Mesenchymal stem cell (in vitro differentiated cells and primary cell): ENCODE data around the gene TMEM129.
A peak's percentile ranks its signal among the peaks of the same experiment; 100 is the strongest.

Experiments used
- DNase-seq: peaks from one replicate; pipeline ENCODE4 v3.0.0-alpha.2; 2013
- H2AFZ ChIP-seq: one replicate; pipeline ENCODE4 v1.6.1; 2013; ENCODE audit warnings: low read depth, mild to moderate bottlenecking, control low read depth, inconsistent platforms, low read length, moderate library complexity
- H2AK5ac ChIP-seq: 2 replicates; pipeline ENCODE4 v1.6.1; 2013; ENCODE audit warnings: low read length, moderate library complexity, mild to moderate bottlenecking, inconsistent platforms; ENCODE audit not compliant: severe bottlenecking
- H2BK120ac ChIP-seq: one replicate; pipeline ENCODE4 v1.6.1; 2013; ENCODE audit warnings: low read depth, mild to moderate bottlenecking, inconsistent platforms, low read length, moderate library complexity
- H2BK12ac ChIP-seq, 2 experiments: one replicate each; pipeline ENCODE4 v1.6.1; 2013; ENCODE audit warnings: inconsistent platforms in 2 of 2, low read length in 2 of 2, mild to moderate bottlenecking in 2 of 2, moderate library complexity in 2 of 2, control low read depth in 1 of 2
- H2BK15ac ChIP-seq: one replicate; pipeline ENCODE4 v1.6.1; 2013; ENCODE audit warnings: mild to moderate bottlenecking, low read depth, inconsistent platforms; ENCODE audit not compliant: poor library complexity, severe bottlenecking
- H2BK5ac ChIP-seq: 2 replicates; pipeline ENCODE4 v1.6.1; 2013; ENCODE audit warnings: low read depth, mild to moderate bottlenecking, low read length, control low read depth, inconsistent platforms; ENCODE audit not compliant: poor library complexity, severe bottlenecking
- H3K14ac ChIP-seq, 2 experiments: one replicate each; pipeline ENCODE4 v1.6.1; 2013; ENCODE audit warnings: inconsistent platforms in 2 of 2, low read length in 2 of 2, control low read depth in 1 of 2, mild to moderate bottlenecking in 1 of 2, moderate library complexity in 1 of 2
- H3K18ac ChIP-seq, 2 experiments: one replicate each; pipeline ENCODE4 v1.6.1; 2013; ENCODE audit warnings: inconsistent platforms in 2 of 2, low read length in 2 of 2, control low read depth in 1 of 2, low read depth in 1 of 2, mild to moderate bottlenecking in 1 of 2
- H3K23ac ChIP-seq, 2 experiments: one replicate each; pipeline ENCODE4 v1.6.1; 2013; ENCODE audit warnings: inconsistent platforms in 2 of 2, low read length in 2 of 2, mild to moderate bottlenecking in 2 of 2, moderate library complexity in 2 of 2, control low read depth in 1 of 2
- H3K27ac ChIP-seq: 2 replicates; pipeline ENCODE4 v1.5.1; 2013; ENCODE audit warnings: mild to moderate bottlenecking, moderate library complexity, low read length, control low read depth, inconsistent platforms; ENCODE audit not compliant: poor library complexity, severe bottlenecking
- H3K27me3 ChIP-seq, 2 experiments: 2 replicates each; pipeline versions ENCODE4 v1.6.1 to v1.7.0; 2013; ENCODE audit warnings: low read length in 2 of 2, mild to moderate bottlenecking in 2 of 2, moderate library complexity in 2 of 2, control low read depth in 1 of 2, inconsistent platforms in 1 of 2; ENCODE audit not compliant: control insufficient read depth in 1 of 2, insufficient read depth in 1 of 2
- H3K36me3 ChIP-seq, 2 experiments: 2 replicates each; pipeline versions ENCODE4 v1.6.1 to v1.7.0; 2013; ENCODE audit warnings: low read length in 2 of 2, control low read depth in 1 of 2, inconsistent platforms in 1 of 2, low read depth in 1 of 2, mild to moderate bottlenecking in 1 of 2; ENCODE audit not compliant: insufficient read depth in 2 of 2, control insufficient read depth in 1 of 2
- H3K4ac ChIP-seq, 2 experiments: one replicate each; pipeline ENCODE4 v1.6.1; 2013; ENCODE audit warnings: inconsistent platforms in 2 of 2, low read length in 2 of 2, mild to moderate bottlenecking in 2 of 2, moderate library complexity in 2 of 2, control low read depth in 1 of 2, low read depth in 1 of 2
- H3K4me1 ChIP-seq: 2 replicates; pipeline ENCODE4 v1.6.1; 2013; ENCODE audit warnings: low read depth, low read length, control low read depth; ENCODE audit not compliant: control insufficient read depth, insufficient read depth
- H3K4me2 ChIP-seq: 2 replicates; pipeline ENCODE4 v1.6.1; 2013; ENCODE audit warnings: low read length, mild to moderate bottlenecking, inconsistent platforms; ENCODE audit not compliant: poor library complexity, severe bottlenecking
- H3K4me3 ChIP-seq, 2 experiments: 2 replicates each; pipeline versions ENCODE4 v1.5.1 to v1.7.0; 2013; ENCODE audit warnings: low read length in 2 of 2, mild to moderate bottlenecking in 2 of 2, control low read depth in 1 of 2, low read depth in 1 of 2; ENCODE audit not compliant: insufficient read depth in 1 of 2
- H3K79me1 ChIP-seq: replicated peaks from 2 replicates; pipeline ENCODE4 v1.6.1; 2013; ENCODE audit warnings: mild to moderate bottlenecking, control low read depth, low read length, inconsistent platforms; ENCODE audit not compliant: poor library complexity, severe bottlenecking
- H3K9ac ChIP-seq: 2 replicates; pipeline ENCODE4 v1.7.0; 2013; ENCODE audit warnings: mild to moderate bottlenecking, low read length, moderate library complexity
- H3K9me3 ChIP-seq: 2 replicates; pipeline ENCODE4 v1.7.0; 2013; ENCODE audit warnings: mild to moderate bottlenecking, low read length; ENCODE audit not compliant: control insufficient read depth
- H4K8ac ChIP-seq: one replicate; pipeline ENCODE4 v1.6.1; 2013; ENCODE audit warnings: inconsistent platforms, mild to moderate bottlenecking, low read length, moderate library complexity
- H4K91ac ChIP-seq: one replicate; pipeline ENCODE4 v1.6.1; 2013; ENCODE audit warnings: mild to moderate bottlenecking, low read length, inconsistent platforms
- WGBS: methylation state at CpG from one replicate; pipeline ENCODE4 v1.1.7; 2013; ENCODE audit warnings: mixed read lengths; 5-methylcytosine and 5-hydroxymethylcytosine counted together

Gene TMEM129

GRCh38 chr4:1748465-1748995 lies 27.4 kb upstream of the TMEM129 start:
- Histone ChIP-seq H3K27me3 (peaks cover 0 to 19% of the 10 kb centered on the region in 2 experiments), H3K79me1 (no peaks in the 10 kb centered on the region), H2AFZ (no peak overlapping the region), H3K23ac (no peak overlapping the region), H2BK12ac (no peak overlapping the region), H2BK15ac (no peak overlapping the region), H4K91ac (no peak overlapping the region), H3K9me3 (no peaks in the 10 kb centered on the region), H3K14ac (peak overlapping the region in 1 of 2 experiments; percentile 18), H3K18ac (no peak overlapping the region), H4K8ac (no peak overlapping the region), H3K36me3 (peaks cover 0 to 20% of the 10 kb centered on the region in 2 experiments), H3K4me1 (peaks cover 16% of the 10 kb centered on the region), H3K4me2 (peak overlapping the region; percentile 38), H3K4me3 (no peak overlapping the region), H3K27ac (no peak overlapping the region), H3K9ac (no peak overlapping the region), H2BK120ac (no peak overlapping the region), H2BK5ac (no peak overlapping the region), H2AK5ac (no peak overlapping the region), H3K4ac (no peak overlapping the region)
- peak; percentile 71 for DNase-seq
- WGBS = 17% methylated on average over 18 of the region's 29 CpGs

- H3K9me3 ChIP-seq = no peaks in the 10 kb centered on the region
- 90% methylated on average over 16 of the region's 16 CpGs for WGBS
- H3K4me3 ChIP-seq = peak overlapping the region in 1 of 2 experiments; percentile 3
- H3K14ac ChIP-seq = no peak overlapping the region
- H3K27me3 ChIP-seq = peaks cover 0 to 19% of the 10 kb centered on the region in 2 experiments
- H3K4me2 ChIP-seq = no peak overlapping the region
- H2BK12ac ChIP-seq = no peak overlapping the region
- no peak overlapping the region for H2BK120ac ChIP-seq
- no peak for DNase-seq
- H4K91ac ChIP-seq = no peak overlapping the region
- H2AK5ac ChIP-seq = no peak overlapping the region
- no peaks in the 10 kb centered on the region for H3K79me1 ChIP-seq
- no peak overlapping the region for H3K9ac ChIP-seq
- H3K4ac ChIP-seq = no peak overlapping the region
- no peak overlapping the region for H4K8ac ChIP-seq
- no peak overlapping the region for H2AFZ ChIP-seq
- no peak overlapping the region for H3K18ac ChIP-seq
- no peak overlapping the region for H2BK15ac ChIP-seq
- no peak overlapping the region for H3K23ac ChIP-seq
- H3K36me3 ChIP-seq = peaks cover 0 to 21% of the 10 kb centered on the region in 2 experiments
- no peak overlapping the region for H2BK5ac ChIP-seq
- no peak overlapping the region for H3K27ac ChIP-seq
- peaks cover 14% of the 10 kb centered on the region for H3K4me1 ChIP-seq
These were observed 26.5 kb upstream of the TMEM129 start for GRCh38 chr4:1747603-1747967.

DNA sequence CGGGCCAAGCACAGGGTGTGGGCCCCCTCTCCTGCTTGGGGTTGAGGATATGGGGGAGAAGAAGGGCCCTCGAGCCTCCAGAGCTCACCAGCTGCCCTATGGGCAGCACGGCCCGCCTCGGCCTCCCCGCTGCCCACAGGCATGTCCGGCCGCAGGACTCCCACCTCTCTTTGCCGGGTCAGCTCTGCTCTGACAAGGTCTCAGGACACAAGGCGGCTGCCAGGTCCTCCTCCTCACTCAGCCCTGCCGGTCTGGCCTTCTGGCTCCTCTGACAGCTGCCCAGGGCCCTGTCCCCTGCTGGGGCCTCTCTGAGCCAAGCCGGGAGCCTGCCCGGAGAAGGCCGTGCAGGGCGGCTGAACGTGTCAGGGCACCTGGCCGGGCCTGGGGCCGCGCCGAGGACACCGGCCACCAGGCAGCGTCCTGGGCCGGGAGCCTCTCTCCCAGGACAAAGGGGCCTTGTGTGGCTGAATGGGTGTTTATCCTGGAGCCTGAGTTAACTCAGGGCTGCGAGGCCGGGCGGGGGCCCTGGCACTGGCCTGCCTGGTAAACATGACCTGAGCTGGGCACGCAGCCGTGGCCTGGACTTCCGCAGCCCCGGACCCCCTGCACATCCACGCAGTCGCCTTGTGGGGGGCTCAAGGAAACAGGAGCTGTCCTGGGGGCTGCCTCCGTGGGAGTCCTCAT lies 25.9 kb upstream of the TMEM129 start:
- Histone ChIP-seq H3K79me1 (peaks cover 2% of the 10 kb centered on the region), H4K8ac (peak overlapping the region; percentile 52), H3K9me3 (no peaks in the 10 kb centered on the region), H3K4ac (no peak overlapping the region), H3K9ac (no peak overlapping the region), H4K91ac (no peak overlapping the region), H3K14ac (no peak overlapping the region), H3K27me3 (peaks cover 0 to 17% of the 10 kb centered on the region in 2 experiments), H2BK12ac (no peak overlapping the region), H3K4me1 (peaks cover 14% of the 10 kb centered on the region), H3K18ac (no peak overlapping the region), H2BK120ac (no peak overlapping the region), H2AK5ac (no peak overlapping the region), H2AFZ (no peak overlapping the region), H3K4me2 (no peak overlapping the region), H3K36me3 (peaks cover 0 to 24% of the 10 kb centered on the region in 2 experiments), H2BK5ac (no peak overlapping the region), H3K27ac (no peak overlapping the region), H2BK15ac (peak overlapping the region; percentile 65), H3K4me3 (peak overlapping the region in 1 of 2 experiments; percentile 3), H3K23ac (no peak overlapping the region)
- WGBS = 80% methylated on average over 33 of the region's 33 CpGs
- DNase-seq = no peak

- H3K36me3 ChIP-seq = peaks cover 5 to 32% of the 10 kb centered on the region in 2 experiments
- no peak overlapping the region for H2BK120ac ChIP-seq
- H3K27ac ChIP-seq = no peak overlapping the region
- H3K14ac ChIP-seq = no peak overlapping the region
- no peak overlapping the region for H3K4me2 ChIP-seq
- no peak overlapping the region for H2BK5ac ChIP-seq
- peak; percentile 76 for DNase-seq
- 18% methylated on average over 13 of the region's 17 CpGs for WGBS
- no peaks in the 10 kb centered on the region for H3K9me3 ChIP-seq
- peaks cover 0 to 14% of the 10 kb centered on the region in 2 experiments for H3K27me3 ChIP-seq
- H3K79me1 ChIP-seq = peaks cover 8% of the 10 kb centered on the region
- H3K4ac ChIP-seq = peak overlapping the region in 1 of 2 experiments; percentile 59
- no peak overlapping the region for H2AK5ac ChIP-seq
- no peak overlapping the region for H3K9ac ChIP-seq
- no peak overlapping the region for H2BK12ac ChIP-seq
- H3K23ac ChIP-seq = no peak overlapping the region
- no peak overlapping the region for H2AFZ ChIP-seq
- peaks cover 12% of the 10 kb centered on the region for H3K4me1 ChIP-seq
- H4K8ac ChIP-seq = peak overlapping the region; percentile 64
- no peak overlapping the region for H3K18ac ChIP-seq
- no peak overlapping the region for H4K91ac ChIP-seq
- H3K4me3 ChIP-seq = peak overlapping the region in 1 of 2 experiments; percentile 16
- no peak overlapping the region for H2BK15ac ChIP-seq
These were observed 25.2 kb upstream of the TMEM129 start for GRCh38 chr4:1746265-1746691.
